ENCODE data around the gene BMPR1A.
"Not testable (repeated sequence)": the region's sequence is repeated elsewhere in the genome, so short reads cannot be mapped to it uniquely, and the experiment has no call there.

DNA sequence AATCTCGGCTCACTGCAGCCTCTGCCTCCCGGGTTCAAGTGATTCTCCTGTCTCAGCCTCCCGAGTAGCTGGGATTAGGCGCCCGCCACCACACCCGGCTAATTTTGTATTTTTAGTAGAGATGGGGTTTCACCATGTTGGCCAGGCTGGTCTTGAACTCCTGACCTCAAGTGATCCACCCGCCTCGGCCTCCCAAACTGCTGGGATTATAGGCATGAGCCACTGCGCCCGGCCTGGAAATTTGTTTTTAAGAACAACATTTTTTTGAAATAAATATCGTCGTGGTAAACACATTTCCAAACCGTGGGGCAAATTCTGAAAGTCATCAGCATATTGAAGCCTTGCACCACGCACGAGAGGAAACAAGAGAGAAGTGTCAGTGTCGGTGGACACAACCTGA lies 183.7 kb downstream of the BMPR1A start:
- not testable (repeated sequence) for TF ChIP-seq SNAI2 (CRISPR knock-in tag; IDR thresholded peaks at IDR 0.05); ARNTL (CRISPR knock-in tag; IDR thresholded peaks at IDR 0.05; ENCODE audit: borderline replicate concordance, low read depth)
- TF ChIP-seq, protein P1, sequence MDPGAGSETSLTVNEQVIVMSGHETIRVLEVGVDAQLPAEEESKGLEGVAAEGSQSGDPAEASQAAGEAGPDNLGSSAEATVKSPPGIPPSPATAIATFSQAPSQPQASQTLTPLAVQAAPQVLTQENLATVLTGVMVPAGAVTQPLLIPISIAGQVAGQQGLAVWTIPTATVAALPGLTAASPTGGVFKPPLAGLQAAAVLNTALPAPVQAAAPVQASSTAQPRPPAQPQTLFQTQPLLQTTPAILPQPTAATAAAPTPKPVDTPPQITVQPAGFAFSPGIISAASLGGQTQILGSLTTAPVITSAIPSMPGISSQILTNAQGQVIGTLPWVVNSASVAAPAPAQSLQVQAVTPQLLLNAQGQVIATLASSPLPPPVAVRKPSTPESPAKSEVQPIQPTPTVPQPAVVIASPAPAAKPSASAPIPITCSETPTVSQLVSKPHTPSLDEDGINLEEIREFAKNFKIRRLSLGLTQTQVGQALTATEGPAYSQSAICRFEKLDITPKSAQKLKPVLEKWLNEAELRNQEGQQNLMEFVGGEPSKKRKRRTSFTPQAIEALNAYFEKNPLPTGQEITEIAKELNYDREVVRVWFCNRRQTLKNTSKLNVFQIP (CRISPR knock-in tag; IDR thresholded peaks at IDR 0.05; ENCODE audit: borderline replicate concordance, low read depth): not testable (repeated sequence)

All from SK-N-SH treated with all-trans-retinoic acid at 6 μM for 48 hours (cell line).